IPS-11a (cell line): Measurements from ENCODE around the gene TMC5.
"Not testable (repeated sequence)": the region's sequence is repeated elsewhere in the genome, so short reads cannot be mapped to it uniquely, and the experiment has no call there.

Source experiments
- H3K4me3 ChIP-seq: one replicate; pipeline ENCODE4 v1.5.1; 2013; ENCODE audit warnings: low read depth, low read length, control low read depth

TMC5 gene

GRCh38 chr16:19397373-19397772, 20.3 kb upstream of the TMC5 start:
- not testable (repeated sequence) for H3K4me3 ChIP-seq

- H3K4me3 ChIP-seq = no peak overlapping the region
Observed at GRCh38 chr16:19400711-19401110, 17.0 kb upstream of the TMC5 start.

- no peak overlapping the region for H3K4me3 ChIP-seq
Observed at GRCh38 chr16:19406891-19407491, 10.7 kb upstream of the TMC5 start.

GRCh38 chr16:19410435-19411171, 7.1 kb upstream of the TMC5 start:
- peak overlapping the region; percentile 28 for H3K4me3 ChIP-seq

- peak overlapping the region; percentile 28 for H3K4me3 ChIP-seq
Observed at GRCh38 chr16:19411298-19411697, 6.4 kb upstream of the TMC5 start.

GRCh38 chr16:19412055-19412454, 5.6 kb upstream of the TMC5 start:
- H3K4me3 ChIP-seq = not testable (repeated sequence)

GRCh38 chr16:19415461-19415860, 2.2 kb upstream of the TMC5 start:
- no peak overlapping the region for H3K4me3 ChIP-seq

GRCh38 chr16:19415918-19416317, 1.8 kb upstream of the TMC5 start:
- no peak overlapping the region for H3K4me3 ChIP-seq

GRCh38 chr16:19418200-19418599, 517 bp downstream of the TMC5 start:
- no peak overlapping the region for H3K4me3 ChIP-seq

GRCh38 chr16:19419698-19420075, 2.0 kb downstream of the TMC5 start:
- H3K4me3 ChIP-seq = no peak overlapping the region

- H3K4me3 ChIP-seq = no peak overlapping the region
Observed at GRCh38 chr16:19424478-19424877, 6.8 kb downstream of the TMC5 start.

GRCh38 chr16:19430345-19430744, 12.7 kb downstream of the TMC5 start:
- H3K4me3 ChIP-seq = no peak overlapping the region

- no peak overlapping the region for H3K4me3 ChIP-seq
Observed at GRCh38 chr16:19431636-19432340, 14.1 kb downstream of the TMC5 start.

GRCh38 chr16:19432429-19432828, 14.7 kb downstream of the TMC5 start:
- no peak overlapping the region for H3K4me3 ChIP-seq

GRCh38 chr16:19434584-19434983, 16.9 kb downstream of the TMC5 start:
- H3K4me3 ChIP-seq = no peak overlapping the region

- H3K4me3 ChIP-seq = no peak overlapping the region
Observed at GRCh38 chr16:19436540-19436939, 18.9 kb downstream of the TMC5 start.

GRCh38 chr16:19437280-19437679, 19.6 kb downstream of the TMC5 start:
- H3K4me3 ChIP-seq = no peak overlapping the region

- no peak overlapping the region for H3K4me3 ChIP-seq
Observed at GRCh38 chr16:19438739-19439138, 21.1 kb downstream of the TMC5 start.

GRCh38 chr16:19439483-19439882, 21.8 kb downstream of the TMC5 start:
- H3K4me3 ChIP-seq = no peak overlapping the region

GRCh38 chr16:19443659-19444058, 26.0 kb downstream of the TMC5 start:
- H3K4me3 ChIP-seq = no peak overlapping the region

- no peak overlapping the region for H3K4me3 ChIP-seq
Observed at GRCh38 chr16:19446300-19446846, 28.7 kb downstream of the TMC5 start.

- H3K4me3 ChIP-seq = no peak overlapping the region
Observed at GRCh38 chr16:19446886-19447285, 29.2 kb downstream of the TMC5 start.
